H9 (cell line): ENCODE measurements around the gene CDH20. TPM values are rescaled to one million over a fixed set of nuclear protein-coding genes. Genes with fewer than 3 reads are reported as not detected.

Source experiments
- DNase-seq: peaks from one replicate; pipeline ENCODE4 v3.0.0-alpha.2; 2017
- H2AFZ ChIP-seq: one replicate; pipeline ENCODE4 v1.6.1; 2013; ENCODE audit warnings: mild to moderate bottlenecking, low read length, control low read depth, moderate library complexity
- H2AK5ac ChIP-seq: 2 replicates; pipeline ENCODE4 v1.6.1; 2013; ENCODE audit warnings: low read length, control low read depth, mixed read lengths; ENCODE audit not compliant: insufficient read length
- H2BK120ac ChIP-seq: one replicate; pipeline ENCODE4 v1.6.1; 2013; ENCODE audit warnings: low read depth, mild to moderate bottlenecking, low read length, control low read depth, inconsistent platforms; ENCODE audit not compliant: poor library complexity, severe bottlenecking
- H2BK12ac ChIP-seq: 2 replicates; pipeline ENCODE4 v1.6.1; 2013; ENCODE audit warnings: low read length, control low read depth, mixed read lengths, low read depth; ENCODE audit not compliant: insufficient read length
- H2BK15ac ChIP-seq: 2 replicates; pipeline ENCODE4 v1.6.1; 2013; ENCODE audit warnings: low read depth, low read length, control low read depth
- H2BK20ac ChIP-seq: one replicate; pipeline ENCODE4 v1.6.1; 2013; ENCODE audit warnings: low read depth, mild to moderate bottlenecking, low read length, control low read depth, inconsistent platforms; ENCODE audit not compliant: poor library complexity, severe bottlenecking
- H2BK5ac ChIP-seq: 2 replicates; pipeline ENCODE4 v1.6.1; 2013; ENCODE audit warnings: low read length, control low read depth, mixed read lengths; ENCODE audit not compliant: insufficient read length
- H3K14ac ChIP-seq: 2 replicates; pipeline ENCODE4 v1.6.1; 2013; ENCODE audit warnings: low read length, control low read depth; ENCODE audit not compliant: insufficient read depth
- H3K18ac ChIP-seq: 2 replicates; pipeline ENCODE4 v1.6.1; 2013; ENCODE audit warnings: low read depth, mild to moderate bottlenecking, mixed read lengths, low read length, control low read depth; ENCODE audit not compliant: insufficient read length
- H3K23ac ChIP-seq: 2 replicates; pipeline ENCODE4 v1.6.1; 2013; ENCODE audit warnings: low read length, control low read depth, mixed read lengths, low read depth; ENCODE audit not compliant: insufficient read length
- H3K23me2 ChIP-seq: 2 replicates; pipeline ENCODE4 v1.6.1; 2013; ENCODE audit warnings: low read depth, mild to moderate bottlenecking, mixed read lengths, low read length, control low read depth; ENCODE audit not compliant: insufficient read length, poor library complexity, severe bottlenecking
- H3K27ac ChIP-seq: 2 replicates; pipeline ENCODE4 v1.5.1; 2013; ENCODE audit warnings: low read length, control low read depth, mixed read lengths, low read depth; ENCODE audit not compliant: insufficient read length
- H3K27me3 ChIP-seq: 2 replicates; pipeline ENCODE4 v1.6.1; 2013; ENCODE audit warnings: low read length, control low read depth, inconsistent platforms; ENCODE audit not compliant: insufficient read depth
- H3K4ac ChIP-seq: 2 replicates; pipeline ENCODE4 v1.6.1; 2013; ENCODE audit warnings: low read depth, mild to moderate bottlenecking, control low read depth, inconsistent platforms, low read length, moderate library complexity
- H3K4me1 ChIP-seq: 2 replicates; pipeline ENCODE4 v1.6.1; 2013; ENCODE audit warnings: low read length, control low read depth, inconsistent platforms; ENCODE audit not compliant: insufficient read depth
- H3K4me2 ChIP-seq: 2 replicates; pipeline ENCODE4 v1.6.1; 2013; ENCODE audit warnings: low read length, control low read depth, mixed read lengths; ENCODE audit not compliant: insufficient read length, insufficient read depth
- H3K56ac ChIP-seq: 2 replicates; pipeline ENCODE4 v1.6.1; 2013; ENCODE audit warnings: low read depth, mild to moderate bottlenecking, mixed read lengths, low read length, control low read depth; ENCODE audit not compliant: insufficient read length
- H3K79me1 ChIP-seq: 2 replicates; pipeline ENCODE4 v1.6.1; 2013; ENCODE audit warnings: low read depth, mild to moderate bottlenecking, moderate library complexity, low read length, control low read depth, inconsistent platforms; ENCODE audit not compliant: insufficient read depth, poor library complexity, severe bottlenecking
- H3K79me2 ChIP-seq: 2 replicates; pipeline ENCODE4 v1.6.1; 2013; ENCODE audit warnings: low read length, control low read depth, inconsistent platforms; ENCODE audit not compliant: insufficient read depth
- H3K9ac ChIP-seq: 2 replicates; pipeline ENCODE4 v1.6.1; 2013; ENCODE audit warnings: low read length, control low read depth, mixed read lengths; ENCODE audit not compliant: insufficient read length; ENCODE audit errors: extremely low read depth
- H3K9me3 ChIP-seq: one replicate; pipeline ENCODE4 v1.6.1; 2013; ENCODE audit warnings: low read depth, low read length, inconsistent platforms; ENCODE audit not compliant: control insufficient read depth
- H3T11ph ChIP-seq: one replicate; pipeline ENCODE4 v1.6.1; 2013; ENCODE audit warnings: mild to moderate bottlenecking, low read length, control low read depth, inconsistent platforms
- H4K20me1 ChIP-seq: one replicate; pipeline ENCODE4 v1.6.1; 2013; ENCODE audit not compliant: control insufficient read depth, insufficient read length, insufficient read depth
- H4K5ac ChIP-seq: 2 replicates; pipeline ENCODE4 v1.6.1; 2013; ENCODE audit warnings: low read depth, mild to moderate bottlenecking, mixed read lengths, low read length, control low read depth; ENCODE audit not compliant: insufficient read length
- H4K8ac ChIP-seq: replicated peaks from 2 replicates; pipeline ENCODE4 v1.6.1; 2013; ENCODE audit warnings: low read length, control low read depth, mixed read lengths, low read depth; ENCODE audit not compliant: insufficient read length
- H4K91ac ChIP-seq: 2 replicates; pipeline ENCODE4 v1.6.1; 2013; ENCODE audit warnings: low read depth, mild to moderate bottlenecking, moderate library complexity, mixed read lengths, low read length, control low read depth; ENCODE audit not compliant: insufficient read length
- H3K27ac Mint-ChIP-seq, 3 experiments: 2 replicates in 2 of 3; 3 replicates in 1 of 3; pipeline ENCODE4 v1.8.0; 2020 to 2021; ENCODE audit warnings: mixed read lengths in 3 of 3, mild to moderate bottlenecking in 1 of 3, moderate library complexity in 1 of 3
- H3K27me3 Mint-ChIP-seq: 2 replicates; pipeline ENCODE4 v1.8.0; 2021; ENCODE audit warnings: low read depth, mild to moderate bottlenecking, moderate library complexity, mixed read lengths
- H3K36me3 Mint-ChIP-seq, 3 experiments: 2 replicates in 2 of 3; 3 replicates in 1 of 3; pipeline ENCODE4 v1.8.0; 2020 to 2021; ENCODE audit warnings: low read depth in 3 of 3, mixed read lengths in 3 of 3; ENCODE audit not compliant: insufficient read depth in 1 of 3
- H3K4me1 Mint-ChIP-seq, 2 experiments: 2 replicates each; pipeline ENCODE4 v1.8.0; 2020; ENCODE audit warnings: mixed read lengths in 2 of 2
- H3K4me3 Mint-ChIP-seq, 2 experiments: 2 replicates in 1 of 2; 3 replicates in 1 of 2; pipeline ENCODE4 v1.8.0; 2020 to 2021; ENCODE audit warnings: mild to moderate bottlenecking in 2 of 2, mixed read lengths in 2 of 2, moderate library complexity in 1 of 2
- H3K9me3 Mint-ChIP-seq, 2 experiments: 2 replicates in 1 of 2; 3 replicates in 1 of 2; pipeline ENCODE4 v1.8.0; 2020; ENCODE audit warnings: mild to moderate bottlenecking in 2 of 2, mixed read lengths in 2 of 2, moderate library complexity in 1 of 2
- WGBS: extraction: QIAGEN DNeasy Blood & Tissue Kit; methylation state at CpG from one replicate; pipeline ENCODE4 v1.1.7; 2013; ENCODE audit warnings: missing lambda C conversion rate, low lambda C conversion rate, mixed read lengths; ENCODE audit not compliant: insufficient read length; ENCODE audit errors: extremely low coverage; 5-methylcytosine and 5-hydroxymethylcytosine counted together
- total RNA-seq: library from RNA; stranded (reverse); gene quantifications from 2 replicates; pipeline ENCODE4 v1.2.1, GENCODE V29; 2021
- TF ChIP-seq, protein P1 (sequence below): fragments of 200-600 bp; sonication (generic); conservative IDR thresholded peaks from 3 replicates; pipeline ENCODE4 v1.8.0; 2021; ENCODE audit warnings: antibody characterized with exemption, mild to moderate bottlenecking

The CDH20 gene
- total RNA-seq, 1 experiment from 2014 or later, result not detected

DNA sequence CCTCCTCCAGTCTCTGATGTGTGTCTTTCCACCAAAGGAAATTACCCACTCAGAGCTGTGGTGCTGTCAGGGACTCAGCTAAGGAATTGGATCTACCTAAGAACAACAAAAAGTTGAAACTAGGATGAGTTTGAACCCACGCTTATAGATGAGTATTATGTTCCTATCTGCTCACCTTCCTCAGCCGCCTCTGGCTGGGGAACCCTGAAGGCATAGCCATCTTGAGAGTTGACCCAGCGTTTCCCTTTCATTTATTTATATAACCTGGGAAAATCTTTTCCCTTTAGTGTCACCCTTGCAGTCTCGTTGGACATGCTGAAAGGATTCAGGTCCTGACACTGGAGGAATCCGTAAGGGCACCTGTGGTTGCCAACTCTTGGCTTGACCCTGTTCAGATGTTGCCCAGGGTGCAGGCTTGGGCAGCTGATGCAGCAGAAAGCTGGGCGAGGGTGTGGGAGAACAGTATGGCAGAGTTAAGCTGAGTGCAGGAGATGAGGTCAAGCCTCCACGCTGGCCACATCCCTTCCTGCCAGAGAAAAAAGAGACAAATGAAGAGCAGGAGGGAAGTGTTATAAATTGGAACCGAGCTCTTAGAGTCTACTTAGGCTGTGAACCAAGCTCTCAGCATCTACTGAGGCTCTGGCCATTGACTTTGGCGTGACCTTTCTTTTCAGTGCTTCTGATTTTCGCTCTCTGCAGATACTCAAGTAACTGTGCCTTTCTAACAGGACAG, 1.9 kb downstream of the CDH20 start:
- Histone ChIP-seq H3K4me2 (peak overlapping the region; percentile 77), H2BK20ac (no peak overlapping the region), H2BK120ac (no peak overlapping the region), H3K23me2 (peaks cover 10% of the 10 kb centered on the region), H3K9me3 (no peaks in the 10 kb centered on the region), H4K5ac (no peak overlapping the region), H2AFZ (no peak overlapping the region), H2BK15ac (no peak overlapping the region), H3K56ac (no peak overlapping the region), H4K91ac (no peak overlapping the region), H3K14ac (no peak overlapping the region), H3K18ac (no peak overlapping the region), H3K23ac (no peak overlapping the region), H3T11ph (no peak overlapping the region), H3K9ac (no peak overlapping the region), H2BK5ac (no peak overlapping the region), H3K27ac (no peak overlapping the region), H3K79me2 (no peaks in the 10 kb centered on the region), H3K4me1 (no peaks in the 10 kb centered on the region), H3K27me3 (peaks cover 4% of the 10 kb centered on the region; the same call in 1 of the 2 replicates), H2BK12ac (no peak overlapping the region), H3K4ac (no peak overlapping the region), H4K8ac (no peak overlapping the region), H3K79me1 (no peaks in the 10 kb centered on the region), H4K20me1 (no peaks in the 10 kb centered on the region), H2AK5ac (no peak overlapping the region)
- peaks cover 12% of the 10 kb centered on the region in 2 experiments for H3K4me1 Mint-ChIP-seq
- DNase-seq, result no peak
- H3K27ac Mint-ChIP-seq, result no peak overlapping the region
- no peaks in the 10 kb centered on the region for H3K36me3 Mint-ChIP-seq
- TF ChIP-seq, protein P1, sequence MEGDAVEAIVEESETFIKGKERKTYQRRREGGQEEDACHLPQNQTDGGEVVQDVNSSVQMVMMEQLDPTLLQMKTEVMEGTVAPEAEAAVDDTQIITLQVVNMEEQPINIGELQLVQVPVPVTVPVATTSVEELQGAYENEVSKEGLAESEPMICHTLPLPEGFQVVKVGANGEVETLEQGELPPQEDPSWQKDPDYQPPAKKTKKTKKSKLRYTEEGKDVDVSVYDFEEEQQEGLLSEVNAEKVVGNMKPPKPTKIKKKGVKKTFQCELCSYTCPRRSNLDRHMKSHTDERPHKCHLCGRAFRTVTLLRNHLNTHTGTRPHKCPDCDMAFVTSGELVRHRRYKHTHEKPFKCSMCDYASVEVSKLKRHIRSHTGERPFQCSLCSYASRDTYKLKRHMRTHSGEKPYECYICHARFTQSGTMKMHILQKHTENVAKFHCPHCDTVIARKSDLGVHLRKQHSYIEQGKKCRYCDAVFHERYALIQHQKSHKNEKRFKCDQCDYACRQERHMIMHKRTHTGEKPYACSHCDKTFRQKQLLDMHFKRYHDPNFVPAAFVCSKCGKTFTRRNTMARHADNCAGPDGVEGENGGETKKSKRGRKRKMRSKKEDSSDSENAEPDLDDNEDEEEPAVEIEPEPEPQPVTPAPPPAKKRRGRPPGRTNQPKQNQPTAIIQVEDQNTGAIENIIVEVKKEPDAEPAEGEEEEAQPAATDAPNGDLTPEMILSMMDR, result no peak
- H3K4me3 Mint-ChIP-seq, result peak overlapping the region; percentile 78 to 92
- no peaks in the 10 kb centered on the region for H3K9me3 Mint-ChIP-seq
- peaks cover 62% of the 10 kb centered on the region for H3K27me3 Mint-ChIP-seq
- no CpG with 5 or more reads among the region's 10 CpGs for WGBS
